ENCODE data around the gene LRRFIP1. TPM values are rescaled to one million over a fixed set of nuclear protein-coding genes. Genes with fewer than 3 reads are reported as not detected.

Gene LRRFIP1
- total and polyA plus RNA-seq, 2 of the 13 experiments (the other 11 are each of a cell fraction or from before 2014, with no cell fraction given): 15.9 to 40.5 TPM

- TF ChIP-seq, protein P1, sequence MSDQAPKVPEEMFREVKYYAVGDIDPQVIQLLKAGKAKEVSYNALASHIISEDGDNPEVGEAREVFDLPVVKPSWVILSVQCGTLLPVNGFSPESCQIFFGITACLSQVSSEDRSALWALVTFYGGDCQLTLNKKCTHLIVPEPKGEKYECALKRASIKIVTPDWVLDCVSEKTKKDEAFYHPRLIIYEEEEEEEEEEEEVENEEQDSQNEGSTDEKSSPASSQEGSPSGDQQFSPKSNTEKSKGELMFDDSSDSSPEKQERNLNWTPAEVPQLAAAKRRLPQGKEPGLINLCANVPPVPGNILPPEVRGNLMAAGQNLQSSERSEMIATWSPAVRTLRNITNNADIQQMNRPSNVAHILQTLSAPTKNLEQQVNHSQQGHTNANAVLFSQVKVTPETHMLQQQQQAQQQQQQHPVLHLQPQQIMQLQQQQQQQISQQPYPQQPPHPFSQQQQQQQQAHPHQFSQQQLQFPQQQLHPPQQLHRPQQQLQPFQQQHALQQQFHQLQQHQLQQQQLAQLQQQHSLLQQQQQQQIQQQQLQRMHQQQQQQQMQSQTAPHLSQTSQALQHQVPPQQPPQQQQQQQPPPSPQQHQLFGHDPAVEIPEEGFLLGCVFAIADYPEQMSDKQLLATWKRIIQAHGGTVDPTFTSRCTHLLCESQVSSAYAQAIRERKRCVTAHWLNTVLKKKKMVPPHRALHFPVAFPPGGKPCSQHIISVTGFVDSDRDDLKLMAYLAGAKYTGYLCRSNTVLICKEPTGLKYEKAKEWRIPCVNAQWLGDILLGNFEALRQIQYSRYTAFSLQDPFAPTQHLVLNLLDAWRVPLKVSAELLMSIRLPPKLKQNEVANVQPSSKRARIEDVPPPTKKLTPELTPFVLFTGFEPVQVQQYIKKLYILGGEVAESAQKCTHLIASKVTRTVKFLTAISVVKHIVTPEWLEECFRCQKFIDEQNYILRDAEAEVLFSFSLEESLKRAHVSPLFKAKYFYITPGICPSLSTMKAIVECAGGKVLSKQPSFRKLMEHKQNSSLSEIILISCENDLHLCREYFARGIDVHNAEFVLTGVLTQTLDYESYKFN (CRISPR knock-in tag; conservative IDR thresholded peaks at IDR 0.05): peak; percentile 23; the same call in 1 of the 2 replicates
- TF ChIP-seq SALL1 (CRISPR knock-in tag; IDR thresholded peaks at IDR 0.05): no peak
- 0 out of 4 replicates have a peak, but pooled peaks of 1 of the 2 experiments have one; percentile 13 for TF ChIP-seq KLF16 (CRISPR knock-in tag; IDR thresholded peaks at IDR 0.05)
- TF ChIP-seq CENPX (CRISPR knock-in tag; IDR thresholded peaks at IDR 0.05): no peak
- TF ChIP-seq ZNF30 (CRISPR knock-in tag; IDR thresholded peaks at IDR 0.05): no peak
- TF ChIP-seq ZNF776 (CRISPR knock-in tag; IDR thresholded peaks at IDR 0.05): no peak
- TF ChIP-seq POGK (CRISPR knock-in tag; conservative IDR thresholded peaks at IDR 0.05): no peak
- no peak for TF ChIP-seq GZF1 (CRISPR knock-in tag; IDR thresholded peaks at IDR 0.05)
- TF ChIP-seq ZNF484 (CRISPR knock-in tag; IDR thresholded peaks at IDR 0.05; ENCODE audit: borderline replicate concordance, low read depth): no peak
- TF ChIP-seq, protein P2, sequence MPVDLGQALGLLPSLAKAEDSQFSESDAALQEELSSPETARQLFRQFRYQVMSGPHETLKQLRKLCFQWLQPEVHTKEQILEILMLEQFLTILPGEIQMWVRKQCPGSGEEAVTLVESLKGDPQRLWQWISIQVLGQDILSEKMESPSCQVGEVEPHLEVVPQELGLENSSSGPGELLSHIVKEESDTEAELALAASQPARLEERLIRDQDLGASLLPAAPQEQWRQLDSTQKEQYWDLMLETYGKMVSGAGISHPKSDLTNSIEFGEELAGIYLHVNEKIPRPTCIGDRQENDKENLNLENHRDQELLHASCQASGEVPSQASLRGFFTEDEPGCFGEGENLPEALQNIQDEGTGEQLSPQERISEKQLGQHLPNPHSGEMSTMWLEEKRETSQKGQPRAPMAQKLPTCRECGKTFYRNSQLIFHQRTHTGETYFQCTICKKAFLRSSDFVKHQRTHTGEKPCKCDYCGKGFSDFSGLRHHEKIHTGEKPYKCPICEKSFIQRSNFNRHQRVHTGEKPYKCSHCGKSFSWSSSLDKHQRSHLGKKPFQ (CRISPR knock-in tag; IDR thresholded peaks at IDR 0.05; ENCODE audit: insufficient replicate concordance): peak; percentile 66
- no peak; the same call in 1 of the 2 replicates for TF ChIP-seq PHF20 (CRISPR knock-in tag; IDR thresholded peaks at IDR 0.05)
- TF ChIP-seq ZNF253 (CRISPR knock-in tag; IDR thresholded peaks at IDR 0.05; ENCODE audit: borderline replicate concordance): no peak
- 0 out of 2 replicates have a peak, but pooled peaks have one; percentile 17 for TF ChIP-seq ZNF563 (CRISPR knock-in tag; IDR thresholded peaks at IDR 0.05)
- TF ChIP-seq NFYC (CRISPR knock-in tag; IDR thresholded peaks at IDR 0.05): no peak
- TF ChIP-seq, protein P3, sequence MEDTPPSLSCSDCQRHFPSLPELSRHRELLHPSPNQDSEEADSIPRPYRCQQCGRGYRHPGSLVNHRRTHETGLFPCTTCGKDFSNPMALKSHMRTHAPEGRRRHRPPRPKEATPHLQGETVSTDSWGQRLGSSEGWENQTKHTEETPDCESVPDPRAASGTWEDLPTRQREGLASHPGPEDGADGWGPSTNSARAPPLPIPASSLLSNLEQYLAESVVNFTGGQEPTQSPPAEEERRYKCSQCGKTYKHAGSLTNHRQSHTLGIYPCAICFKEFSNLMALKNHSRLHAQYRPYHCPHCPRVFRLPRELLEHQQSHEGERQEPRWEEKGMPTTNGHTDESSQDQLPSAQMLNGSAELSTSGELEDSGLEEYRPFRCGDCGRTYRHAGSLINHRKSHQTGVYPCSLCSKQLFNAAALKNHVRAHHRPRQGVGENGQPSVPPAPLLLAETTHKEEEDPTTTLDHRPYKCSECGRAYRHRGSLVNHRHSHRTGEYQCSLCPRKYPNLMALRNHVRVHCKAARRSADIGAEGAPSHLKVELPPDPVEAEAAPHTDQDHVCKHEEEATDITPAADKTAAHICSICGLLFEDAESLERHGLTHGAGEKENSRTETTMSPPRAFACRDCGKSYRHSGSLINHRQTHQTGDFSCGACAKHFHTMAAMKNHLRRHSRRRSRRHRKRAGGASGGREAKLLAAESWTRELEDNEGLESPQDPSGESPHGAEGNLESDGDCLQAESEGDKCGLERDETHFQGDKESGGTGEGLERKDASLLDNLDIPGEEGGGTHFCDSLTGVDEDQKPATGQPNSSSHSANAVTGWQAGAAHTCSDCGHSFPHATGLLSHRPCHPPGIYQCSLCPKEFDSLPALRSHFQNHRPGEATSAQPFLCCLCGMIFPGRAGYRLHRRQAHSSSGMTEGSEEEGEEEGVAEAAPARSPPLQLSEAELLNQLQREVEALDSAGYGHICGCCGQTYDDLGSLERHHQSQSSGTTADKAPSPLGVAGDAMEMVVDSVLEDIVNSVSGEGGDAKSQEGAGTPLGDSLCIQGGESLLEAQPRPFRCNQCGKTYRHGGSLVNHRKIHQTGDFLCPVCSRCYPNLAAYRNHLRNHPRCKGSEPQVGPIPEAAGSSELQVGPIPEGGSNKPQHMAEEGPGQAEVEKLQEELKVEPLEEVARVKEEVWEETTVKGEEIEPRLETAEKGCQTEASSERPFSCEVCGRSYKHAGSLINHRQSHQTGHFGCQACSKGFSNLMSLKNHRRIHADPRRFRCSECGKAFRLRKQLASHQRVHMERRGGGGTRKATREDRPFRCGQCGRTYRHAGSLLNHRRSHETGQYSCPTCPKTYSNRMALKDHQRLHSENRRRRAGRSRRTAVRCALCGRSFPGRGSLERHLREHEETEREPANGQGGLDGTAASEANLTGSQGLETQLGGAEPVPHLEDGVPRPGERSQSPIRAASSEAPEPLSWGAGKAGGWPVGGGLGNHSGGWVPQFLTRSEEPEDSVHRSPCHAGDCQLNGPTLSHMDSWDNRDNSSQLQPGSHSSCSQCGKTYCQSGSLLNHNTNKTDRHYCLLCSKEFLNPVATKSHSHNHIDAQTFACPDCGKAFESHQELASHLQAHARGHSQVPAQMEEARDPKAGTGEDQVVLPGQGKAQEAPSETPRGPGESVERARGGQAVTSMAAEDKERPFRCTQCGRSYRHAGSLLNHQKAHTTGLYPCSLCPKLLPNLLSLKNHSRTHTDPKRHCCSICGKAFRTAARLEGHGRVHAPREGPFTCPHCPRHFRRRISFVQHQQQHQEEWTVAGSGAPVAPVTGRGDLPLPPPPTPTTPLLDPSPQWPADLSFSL (CRISPR knock-in tag; IDR thresholded peaks at IDR 0.05): no peak
Measured at GRCh38 chr2:237744270-237744612, 116.9 kb downstream of the LRRFIP1 start (continued).

Measured in HepG2 (cell line).